Endothelial cell of umbilical vein (primary cell): Measurements from ENCODE around the gene CFAP77. TPM values are rescaled to one million over a fixed set of nuclear protein-coding genes. Genes with fewer than 3 reads are reported as not detected.

ENCODE experiments used
- BruUV-seq: library from RNA; stranded (reverse); fragments of 400-500 nt; replicated peaks from 2 replicates; lab custom pipeline; 2021; lab: Mats Ljungman, UMichigan
- CTCF ChIA-PET: fragments of 300-600, 350-600 bp; sonication (Branson Sonifier 250); formaldehyde crosslinking; loops from one replicate; lab custom pipeline; 2021; ENCODE audit warnings: antibody characterized with exemption, inconsistent platforms; lab: Charles Lee
- POLR2A ChIA-PET: fragments of 300-600, 350-600 bp; sonication (Branson Sonifier 250); formaldehyde crosslinking; loops from one replicate; lab custom pipeline; 2021; ENCODE audit warnings: antibody characterized with exemption, inconsistent platforms; lab: Charles Lee
- DNase-seq: peaks from one replicate; pipeline ENCODE4 v3.0.0-alpha.2; 2011; ENCODE audit warnings: low read depth, low spot score
- FAIRE-seq: peaks from 2 replicates; lab custom pipeline; 2011; peaks lifted over from hg19 to GRCh38; lab: Jason Lieb, UNC
- H2AFZ ChIP-seq: 2 replicates; pipeline ENCODE4 v1.6.0; 2012; ENCODE audit warnings: low read depth, low read length, control low read depth, inconsistent platforms
- H3K27ac ChIP-seq: 2 replicates; pipeline ENCODE4 v1.5.1; 2011; ENCODE audit warnings: low read depth, mild to moderate bottlenecking, control low read depth, low read length, moderate library complexity; ENCODE audit not compliant: insufficient read depth
- H3K27me3 ChIP-seq, 2 experiments: 2 replicates each; pipeline versions ENCODE4 v1.6.0 to v1.6.1; 2011; ENCODE audit warnings: low read length in 2 of 2, mixed read lengths in 1 of 2; ENCODE audit not compliant: control insufficient read depth in 2 of 2, insufficient read depth in 2 of 2
- H3K36me3 ChIP-seq, 2 experiments: 2 replicates in 1 of 2; 3 replicates in 1 of 2; pipeline ENCODE4 v1.5.1; 2011; ENCODE audit warnings: low read length in 2 of 2, mild to moderate bottlenecking in 1 of 2, moderate library complexity in 1 of 2; ENCODE audit not compliant: control insufficient read depth in 2 of 2, insufficient read depth in 2 of 2; ENCODE audit errors: extremely low read depth in 1 of 2
- H3K4me1 ChIP-seq: 3 replicates; pipeline ENCODE4 v1.5.1; 2011; ENCODE audit warnings: mild to moderate bottlenecking, low read length; ENCODE audit not compliant: control insufficient read depth, insufficient read depth; ENCODE audit errors: extremely low read depth
- H3K4me2 ChIP-seq: 2 replicates; pipeline ENCODE4 v1.6.1; 2011; ENCODE audit warnings: low read length, control low read depth, mixed read lengths; ENCODE audit not compliant: insufficient read depth
- H3K4me3 ChIP-seq, 3 experiments: fragments of 200-600 bp in 1 of 3; sonication (generic), shearing (Covaris generic) in 1 of 3; replicated peaks in 1 of 3; 2 replicates each; pipeline ENCODE4 v1.5.1; 2011 to 2016; ENCODE audit warnings: control low read depth in 3 of 3, low read length in 3 of 3, mild to moderate bottlenecking in 2 of 3, inconsistent platforms in 1 of 3, low read depth in 1 of 3, moderate library complexity in 1 of 3; ENCODE audit not compliant: insufficient read depth in 1 of 3
- H3K79me2 ChIP-seq: 2 replicates; pipeline ENCODE4 v1.6.0; 2012; ENCODE audit warnings: low read length, inconsistent platforms; ENCODE audit not compliant: control insufficient read depth, insufficient read depth
- H3K9ac ChIP-seq: replicated peaks from 2 replicates; pipeline ENCODE3; 2011; ENCODE audit warnings: low read length, control low read depth; ENCODE audit not compliant: insufficient read depth; ENCODE audit errors: extremely low read depth
- H3K9me1 ChIP-seq: replicated peaks from 3 replicates; pipeline ENCODE4 v1.6.0; 2011; ENCODE audit warnings: mild to moderate bottlenecking, low read length; ENCODE audit not compliant: control insufficient read depth, insufficient read depth; ENCODE audit errors: extremely low read depth
- H3K9me3 ChIP-seq: replicated peaks from 2 replicates; pipeline ENCODE4 v1.5.1; 2012; ENCODE audit warnings: low read length, inconsistent platforms; ENCODE audit not compliant: control insufficient read depth, insufficient read depth
- H4K20me1 ChIP-seq: replicated peaks from 2 replicates; pipeline ENCODE3; 2011; ENCODE audit warnings: mild to moderate bottlenecking, low read length; ENCODE audit not compliant: control insufficient read depth, insufficient read depth; ENCODE audit errors: extremely low read depth
- CTCF ChIP-seq, 2 donors: IDR thresholded peaks; 1 replicate in 1 of 2; 2 replicates in 1 of 2; pipeline ENCODE4 v1.5.1; 2011; ENCODE audit warnings: low read length in 2 of 2, mild to moderate bottlenecking in 2 of 2, moderate library complexity in 2 of 2, control low read depth in 1 of 2, inconsistent platforms in 1 of 2, low read depth in 1 of 2; ENCODE audit not compliant: insufficient read depth in 1 of 2; ENCODE audit errors: extremely low read depth in 1 of 2
- EZH2 ChIP-seq: IDR thresholded peaks from 2 replicates; pipeline ENCODE4 v1.6.1; 2012; ENCODE audit warnings: borderline replicate concordance, low read depth, mild to moderate bottlenecking, moderate library complexity, low read length, inconsistent platforms; ENCODE audit not compliant: severe bottlenecking
- FOS ChIP-seq: IDR thresholded peaks from 2 replicates; pipeline ENCODE4 v1.6.1; 2011; ENCODE audit warnings: mild to moderate bottlenecking, low read length, moderate library complexity, borderline replicate concordance; ENCODE audit not compliant: insufficient read depth
- GATA2 ChIP-seq: IDR thresholded peaks from 2 replicates; pipeline ENCODE4 v1.7.0; 2011; ENCODE audit warnings: low read depth, mild to moderate bottlenecking, moderate library complexity, mixed read lengths, low read length; ENCODE audit not compliant: insufficient read length, insufficient read depth
- JUN ChIP-seq: IDR thresholded peaks from 2 replicates; pipeline ENCODE4 v1.6.1; 2011; ENCODE audit warnings: borderline replicate concordance, low read depth; ENCODE audit not compliant: insufficient read length, insufficient read depth
- MYC ChIP-seq: IDR thresholded peaks from one replicate; pipeline ENCODE4 v1.6.1; 2011; ENCODE audit warnings: mild to moderate bottlenecking, low read depth, low read length
- POLR2A ChIP-seq: IDR thresholded peaks from 2 replicates; pipeline ENCODE4 v1.6.1; 2012; ENCODE audit warnings: low read depth, mild to moderate bottlenecking, control low read depth, low read length
- POLR2AphosphoS5 ChIP-seq: IDR thresholded peaks from 2 replicates; pipeline ENCODE4 v1.6.1; 2012; ENCODE audit warnings: low read depth, mild to moderate bottlenecking, control low read depth, low read length, moderate library complexity; ENCODE audit not compliant: insufficient read depth
- dilution Hi-C: fragments of 300-500 bp; cut with MboI; formaldehyde crosslinking; loops from one replicate; pipeline ENCODE4 v1.15.0; 2019; ENCODE audit warnings: low sequenced_read_pairs; ENCODE audit not compliant: extremely low pct_ligation_motif_present
- intact Hi-C: fragments of 100-400 bp; cut with micrococcal nuclease; formaldehyde crosslinking; loops from one replicate; pipeline ENCODE4 v1.10.0; 2022
- polyA plus RNA-seq, 4 experiments: library from polyadenylated mRNA; depleted of rRNA in 3 of 4; stranded (reverse) in 3 of 4; unstranded in 1 of 4; fragments of >200 nt; gene quantifications; 2 replicates each; pipeline versions ENCODE4 v1.2.1 to v1.2.3, GENCODE V29; 2011 to 2012; ENCODE audit warnings: missing spikeins in 1 of 4
- total RNA-seq: library from RNA; stranded (reverse); gene quantifications from 2 replicates; pipeline ENCODE4 v1.2.3, GENCODE V29; 2021
- TF ChIP-seq, protein P1 (sequence below): IDR thresholded peaks from 2 replicates; pipeline ENCODE4 v1.6.1; 2011; ENCODE audit not compliant: insufficient read depth, insufficient read length

Gene CFAP77
- total and polyA plus RNA-seq, 2 donors (not counting 3 experiments of a cell fraction or from before 2014, with no cell fraction given) = not detected

DNA sequence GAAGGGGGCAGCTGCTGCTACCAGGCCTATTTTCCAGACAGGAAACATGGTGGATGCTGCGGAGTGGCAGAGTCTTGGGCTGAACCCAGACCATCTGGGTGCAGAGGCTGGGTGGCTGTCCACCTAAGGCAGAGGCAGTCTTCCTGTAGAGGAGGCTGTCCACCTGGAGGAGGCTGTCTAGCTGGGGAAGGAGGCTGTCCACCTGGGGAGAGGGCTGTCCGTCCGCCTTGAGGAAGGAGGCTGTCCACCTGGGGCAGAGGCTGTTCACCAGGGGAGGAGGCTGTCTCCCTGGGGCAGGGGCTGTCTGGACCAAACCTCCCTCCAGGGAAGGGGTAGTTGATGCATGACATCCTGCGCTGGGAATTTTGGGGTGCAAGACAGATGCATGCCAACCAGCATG is 133.2 kb downstream of the CFAP77 start:
- TF ChIP-seq MYC (no peak), POLR2A (no peak), POLR2AphosphoS5 (no peak), GATA2 (no peak), CTCF (IDR thresholded peaks at IDR 0.05; ENCODE audit: extremely low read depth in 1 of 2, insufficient read depth in 1 of 2, low read depth in 1 of 2, low read length in 2 of 2) (no peak), JUN (no peak), EZH2 (no peak), FOS (no peak)
- TF ChIP-seq, protein P1, sequence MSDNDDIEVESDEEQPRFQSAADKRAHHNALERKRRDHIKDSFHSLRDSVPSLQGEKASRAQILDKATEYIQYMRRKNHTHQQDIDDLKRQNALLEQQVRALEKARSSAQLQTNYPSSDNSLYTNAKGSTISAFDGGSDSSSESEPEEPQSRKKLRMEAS = no peak
- no peaks in the 10 kb centered on the region for H3K4me1 ChIP-seq
- FAIRE-seq (no peak), DNase-seq (no peak)
- H3K36me3 ChIP-seq = no peaks in the 10 kb centered on the region
- no peak overlapping the region for H3K9ac ChIP-seq
- intact Hi-C loops = no loop called here
- POLR2A ChIA-PET = no interaction called here
- dilution Hi-C loops = no loop called here
- H3K4me2 ChIP-seq = no peak overlapping the region
- CTCF ChIA-PET = no interaction called here
- no peak overlapping the region for H3K27ac ChIP-seq
- no peak overlapping the region for H3K4me3 ChIP-seq
- no peaks in the 10 kb centered on the region for H4K20me1 ChIP-seq
- H2AFZ ChIP-seq = no peak overlapping the region
- H3K9me3 ChIP-seq = no peaks in the 10 kb centered on the region
- peaks cover 0 to 3% of the 10 kb centered on the region in 2 experiments for H3K27me3 ChIP-seq
- no peaks in the 10 kb centered on the region for H3K9me1 ChIP-seq
- no peaks in the 10 kb centered on the region for H3K79me2 ChIP-seq
- no TSS peak for BruUV-seq
